ENCODE measurements around the gene ROCK2.

- no peak for TF ChIP-seq CTCF (optimal IDR thresholded peaks at IDR 0.05 in 1 of 3, IDR thresholded peaks at IDR 0.05 in 1 of 3, conservative IDR thresholded peaks at IDR 0.05 in 1 of 3; ENCODE audit: extremely low read depth in 1 of 3, insufficient read depth in 2 of 3, low read length in 3 of 3)
- TF ChIP-seq EZH2 (IDR thresholded peaks at IDR 0.05; ENCODE audit: low read length) = no peak
Observed at GRCh38 chr2:11309706-11310105, 34.7 kb downstream of the ROCK2 start.
